Amygdala (tissue), 56 donors: ENCODE measurements around the gene GNA14.
"Not testable (repeated sequence)": the region's sequence is repeated elsewhere in the genome, so short reads cannot be mapped to it uniquely, and the experiment has no call there.

ENCODE experiments used
- DNase-seq, 56 donors: peaks; one replicate each; lab custom pipeline; 2025; lab: John Stamatoyannopoulos, UW

The GNA14 gene

GRCh38 chr9:77647267-77648233 lies 572 bp downstream of the GNA14 start:
- peak in 12 of 56 donors; percentile 10 to 45 (median 22) for DNase-seq

- DNase-seq, result no peak
Observed at GRCh38 chr9:77643871-77644270, 4.3 kb downstream of the GNA14 start.

- DNase-seq, result no peak
Observed at GRCh38 chr9:77640741-77641580, 7.2 kb downstream of the GNA14 start.

- peak in 4 of 56 donors; percentile 5 to 41 (median 9) for DNase-seq
Observed at GRCh38 chr9:77632652-77633051, 15.5 kb downstream of the GNA14 start.

GRCh38 chr9:77628864-77629263 lies 19.3 kb downstream of the GNA14 start:
- DNase-seq, result not testable (repeated sequence)

GRCh38 chr9:77616191-77616590 lies 31.9 kb downstream of the GNA14 start:
- peak in 1 of 56 donors; percentile 15 for DNase-seq

- no peak for DNase-seq
Observed at GRCh38 chr9:77614645-77615044, 33.5 kb downstream of the GNA14 start.

GRCh38 chr9:77606526-77606925 lies 41.6 kb downstream of the GNA14 start:
- DNase-seq, result no peak

- no peak for DNase-seq
Observed at GRCh38 chr9:77605449-77606220, 42.5 kb downstream of the GNA14 start.

- no peak for DNase-seq
Observed at GRCh38 chr9:77604316-77604715, 43.8 kb downstream of the GNA14 start.

GRCh38 chr9:77602852-77603251 lies 45.3 kb downstream of the GNA14 start:
- DNase-seq, result no peak

GRCh38 chr9:77601476-77602099 lies 46.5 kb downstream of the GNA14 start:
- no peak for DNase-seq

GRCh38 chr9:77600810-77601209 lies 47.3 kb downstream of the GNA14 start:
- no peak for DNase-seq

- DNase-seq, result no peak
Observed at GRCh38 chr9:77599492-77599891, 48.6 kb downstream of the GNA14 start.

- DNase-seq, result no peak
Observed at GRCh38 chr9:77598991-77599390, 49.1 kb downstream of the GNA14 start.

GRCh38 chr9:77598524-77598923 lies 49.6 kb downstream of the GNA14 start:
- DNase-seq, result peak in 7 of 56 donors; percentile 2 to 24 (median 4)

GRCh38 chr9:77597057-77597456 lies 51.1 kb downstream of the GNA14 start:
- DNase-seq, result no peak

GRCh38 chr9:77595426-77596095 lies 52.6 kb downstream of the GNA14 start:
- no peak for DNase-seq

- no peak for DNase-seq
Observed at GRCh38 chr9:77594963-77595362, 53.2 kb downstream of the GNA14 start.
